GM19351 (cell line): Measurements from ENCODE around the gene ABCD1.
"Not testable (repeated sequence)": the region's sequence is repeated elsewhere in the genome, so short reads cannot be mapped to it uniquely, and the experiment has no call there.

Experiments used
- ATAC-seq: cut with Tn5 transposase; IDR thresholded peaks from one replicate; pipeline ENCODE4 v1.9.1; 2021; ENCODE audit warnings: mild to moderate bottlenecking, moderate library complexity; ENCODE audit not compliant: unreplicated experiment

ABCD1 gene

DNA sequence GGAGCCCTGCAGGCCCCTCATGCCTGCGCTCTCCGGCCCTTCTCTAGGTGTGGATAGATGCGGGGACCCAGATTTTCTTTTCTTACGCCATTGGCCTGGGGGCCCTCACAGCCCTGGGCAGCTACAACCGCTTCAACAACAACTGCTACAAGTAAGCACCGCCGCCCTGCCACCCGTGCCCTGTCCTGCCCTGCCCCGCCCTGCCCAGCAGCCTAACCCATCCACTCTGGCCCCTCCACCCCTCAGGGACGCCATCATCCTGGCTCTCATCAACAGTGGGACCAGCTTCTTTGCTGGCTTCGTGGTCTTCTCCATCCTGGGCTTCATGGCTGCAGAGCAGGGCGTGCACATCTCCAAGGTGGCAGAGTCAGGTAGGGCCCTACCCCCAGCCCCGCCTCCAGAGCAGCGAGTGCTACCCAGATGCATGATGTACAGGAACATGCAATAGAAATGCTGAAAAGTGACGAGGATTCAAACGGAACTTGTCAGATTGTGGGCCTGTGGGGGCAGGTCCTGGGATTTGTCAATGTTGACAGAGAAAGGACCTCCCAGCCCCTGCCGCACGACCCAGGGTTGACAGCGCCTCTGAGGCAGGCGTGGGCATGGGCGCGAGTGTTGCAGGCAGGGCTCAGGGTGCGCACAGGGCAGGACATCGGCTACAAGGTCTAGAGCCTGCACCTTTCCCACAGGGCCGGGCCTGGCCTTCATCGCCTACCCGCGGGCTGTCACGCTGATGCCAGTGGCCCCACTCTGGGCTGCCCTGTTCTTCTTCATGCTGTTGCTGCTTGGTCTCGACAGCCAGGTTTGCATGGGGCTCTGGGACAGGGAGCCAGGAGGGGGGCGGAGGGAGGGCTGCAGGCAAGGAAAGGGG, 31.2 kb upstream of the ABCD1 start:
- no peak for ATAC-seq

DNA sequence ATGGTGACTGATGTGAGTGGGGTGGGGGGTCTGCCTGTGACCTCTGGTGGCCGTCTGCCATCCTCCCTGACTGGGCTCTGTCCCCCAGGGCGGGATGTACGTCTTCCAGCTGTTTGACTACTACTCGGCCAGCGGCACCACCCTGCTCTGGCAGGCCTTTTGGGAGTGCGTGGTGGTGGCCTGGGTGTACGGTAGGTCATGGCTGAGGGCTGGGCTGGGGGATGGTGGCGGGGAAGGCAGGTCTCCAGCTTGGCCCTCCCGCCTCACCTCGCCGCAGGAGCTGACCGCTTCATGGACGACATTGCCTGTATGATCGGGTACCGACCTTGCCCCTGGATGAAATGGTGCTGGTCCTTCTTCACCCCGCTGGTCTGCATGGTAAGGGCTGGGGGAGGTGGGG, 30.4 kb upstream of the ABCD1 start:
- not testable (repeated sequence) for ATAC-seq

DNA sequence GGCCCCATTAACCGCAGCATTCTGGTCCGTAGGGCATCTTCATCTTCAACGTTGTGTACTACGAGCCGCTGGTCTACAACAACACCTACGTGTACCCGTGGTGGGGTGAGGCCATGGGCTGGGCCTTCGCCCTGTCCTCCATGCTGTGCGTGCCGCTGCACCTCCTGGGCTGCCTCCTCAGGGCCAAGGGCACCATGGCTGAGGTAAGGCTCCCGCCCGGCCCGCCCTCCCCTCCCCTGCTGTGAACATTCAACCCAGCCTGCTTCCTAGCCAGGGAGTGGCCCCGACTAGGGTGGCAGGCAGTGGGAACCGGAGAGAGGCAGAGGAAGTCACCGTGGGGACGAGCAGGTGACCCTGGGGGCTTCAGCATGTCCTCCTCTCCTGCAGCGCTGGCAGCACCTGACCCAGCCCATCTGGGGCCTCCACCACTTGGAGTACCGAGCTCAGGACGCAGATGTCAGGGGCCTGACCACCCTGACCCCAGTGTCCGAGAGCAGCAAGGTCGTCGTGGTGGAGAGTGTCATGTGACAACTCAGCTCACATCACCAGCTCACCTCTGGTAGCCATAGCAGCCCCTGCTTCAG, 29.9 kb upstream of the ABCD1 start:
- ATAC-seq, result no peak

DNA sequence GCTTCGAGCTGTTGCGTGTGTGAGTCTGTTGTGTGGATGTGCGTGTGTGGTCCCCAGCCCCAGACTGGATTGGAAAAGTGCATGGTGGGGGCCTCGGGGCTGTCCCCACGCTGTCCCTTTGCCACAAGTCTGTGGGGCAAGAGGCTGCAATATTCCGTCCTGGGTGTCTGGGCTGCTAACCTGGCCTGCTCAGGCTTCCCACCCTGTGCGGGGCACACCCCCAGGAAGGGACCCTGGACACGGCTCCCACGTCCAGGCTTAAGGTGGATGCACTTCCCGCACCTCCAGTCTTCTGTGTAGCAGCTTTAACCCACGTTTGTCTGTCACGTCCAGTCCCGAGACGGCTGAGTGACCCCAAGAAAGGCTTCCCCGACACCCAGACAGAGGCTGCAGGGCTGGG, 28.6 kb upstream of the ABCD1 start:
- ATAC-seq, result no peak

DNA sequence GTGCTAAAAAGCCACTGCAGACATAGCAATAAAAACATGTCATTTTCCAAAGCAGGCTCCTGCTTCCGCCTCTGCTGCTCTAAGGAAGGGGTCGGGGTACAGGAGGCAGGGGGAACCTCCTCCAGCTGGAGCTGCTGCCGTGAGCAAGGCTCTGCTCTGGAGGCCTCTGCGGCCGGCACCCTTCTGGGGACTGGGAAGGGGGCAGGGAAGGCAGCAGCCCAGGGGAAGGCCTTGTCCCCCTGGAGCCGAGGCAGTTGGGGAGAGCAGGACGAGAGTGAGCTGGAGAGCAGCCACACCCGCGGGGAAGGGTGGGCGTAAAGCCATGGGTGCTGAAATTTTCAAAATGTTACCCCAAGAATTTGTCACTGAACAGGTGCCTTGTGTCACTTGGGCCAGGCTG, 28.1 kb upstream of the ABCD1 start:
- not testable (repeated sequence) for ATAC-seq

DNA sequence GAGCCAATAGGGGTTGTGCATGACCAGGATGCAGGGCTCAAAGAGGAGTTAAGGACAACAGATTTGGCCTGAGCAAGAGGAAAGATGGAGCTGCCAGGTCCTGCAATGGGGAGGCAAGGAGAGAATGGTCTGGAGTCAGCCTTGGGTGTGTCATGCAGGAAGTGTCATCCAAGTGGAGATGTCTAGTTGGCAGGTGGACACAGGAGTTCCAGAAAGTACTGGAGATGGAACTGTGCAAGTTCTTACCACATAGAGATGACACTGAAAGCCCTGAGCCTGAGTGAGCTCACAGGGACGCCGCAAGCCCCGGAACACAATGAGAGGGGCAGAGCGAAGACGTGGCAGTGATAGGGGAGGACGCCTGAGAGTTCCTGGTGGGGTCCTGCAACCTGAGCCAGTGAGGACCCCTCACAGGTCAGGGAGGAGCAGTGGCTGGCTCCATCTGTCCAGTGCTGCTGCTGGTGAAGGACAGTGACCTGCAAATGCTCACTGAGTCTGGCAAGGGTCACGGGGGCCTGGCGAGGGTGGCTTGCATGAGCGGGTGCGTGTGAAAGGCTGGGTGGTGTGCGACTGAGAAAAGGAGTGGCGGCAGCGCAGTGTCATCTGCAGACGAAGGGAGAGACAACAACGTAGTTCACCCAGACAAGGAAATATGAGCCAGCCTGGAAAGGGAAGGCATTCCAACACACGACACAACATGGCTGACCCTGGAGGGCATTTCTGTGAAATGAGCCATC, 27.5 kb upstream of the ABCD1 start:
- ATAC-seq, result not testable (repeated sequence)

DNA sequence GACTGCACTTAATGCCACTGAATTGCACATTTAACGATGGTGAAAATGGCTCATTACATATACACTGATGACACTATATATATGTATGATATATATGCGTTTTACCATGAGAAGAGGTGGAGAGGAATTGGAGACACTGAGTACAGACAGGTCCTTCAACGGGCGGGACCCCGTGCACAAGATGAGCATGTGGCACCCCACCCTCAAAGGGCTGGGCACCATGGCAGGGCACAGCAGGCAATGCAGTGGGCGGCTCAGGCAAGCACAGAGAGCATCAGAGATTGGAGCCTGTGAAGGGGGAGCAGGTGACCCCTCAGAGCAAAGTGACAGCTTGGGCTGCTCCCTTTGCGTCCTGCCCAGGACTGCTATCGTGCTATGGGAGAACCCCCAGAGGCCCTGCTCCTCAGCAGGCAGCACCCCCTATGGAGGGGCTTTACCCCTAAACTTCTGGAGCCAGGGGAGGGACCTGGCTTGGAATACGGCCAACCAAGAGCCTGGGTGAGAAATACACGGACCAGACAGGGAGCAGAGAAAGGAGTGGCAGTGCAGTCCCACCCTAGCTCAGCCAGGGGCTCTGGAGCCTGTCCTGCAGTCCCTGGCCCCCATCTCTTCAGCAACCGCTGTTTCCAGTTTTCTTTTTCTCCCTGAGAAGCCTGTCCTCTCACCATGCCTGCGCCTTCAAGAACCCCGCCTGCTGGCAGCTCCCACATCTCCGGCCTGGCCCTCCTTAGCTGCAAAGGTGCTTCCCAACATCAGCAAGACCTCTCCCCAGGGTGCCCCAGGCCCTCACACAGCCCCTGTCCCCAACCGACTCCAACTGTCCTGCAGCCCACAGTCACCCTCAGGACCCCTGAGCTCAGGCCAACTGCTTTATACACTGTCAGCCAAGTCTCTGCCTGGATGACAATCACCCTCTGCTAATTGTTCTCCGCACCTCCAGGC, 26.5 kb upstream of the ABCD1 start:
- no peak for ATAC-seq

DNA sequence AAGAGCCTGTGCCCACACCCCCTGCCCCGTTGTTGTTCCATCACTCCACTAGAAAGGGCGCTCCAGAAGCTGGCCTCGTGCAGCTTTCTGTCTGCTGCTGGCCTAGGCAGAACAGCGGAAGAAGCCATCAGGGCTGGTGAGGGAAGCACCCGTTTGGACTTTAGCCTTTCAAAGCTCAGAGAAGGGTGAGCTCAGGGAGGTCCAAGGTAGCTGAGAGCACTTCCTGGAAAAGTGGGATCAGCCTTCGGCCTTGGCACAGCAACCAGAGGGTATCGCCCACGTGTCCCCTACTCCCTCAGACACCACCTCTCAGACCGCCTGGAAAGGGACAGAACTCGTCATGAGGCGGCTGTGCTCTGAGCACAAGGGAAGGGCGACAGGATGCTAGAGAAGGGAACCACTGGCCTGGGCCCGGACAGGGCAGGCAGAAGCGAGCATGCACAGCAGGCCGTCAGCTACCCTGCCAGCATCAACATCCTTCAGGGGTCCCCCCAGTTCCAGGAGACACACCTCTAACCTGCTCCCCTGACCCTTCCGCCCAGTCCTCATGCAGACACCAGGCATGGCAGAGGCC, 25.4 kb upstream of the ABCD1 start:
- not testable (repeated sequence) for ATAC-seq

DNA sequence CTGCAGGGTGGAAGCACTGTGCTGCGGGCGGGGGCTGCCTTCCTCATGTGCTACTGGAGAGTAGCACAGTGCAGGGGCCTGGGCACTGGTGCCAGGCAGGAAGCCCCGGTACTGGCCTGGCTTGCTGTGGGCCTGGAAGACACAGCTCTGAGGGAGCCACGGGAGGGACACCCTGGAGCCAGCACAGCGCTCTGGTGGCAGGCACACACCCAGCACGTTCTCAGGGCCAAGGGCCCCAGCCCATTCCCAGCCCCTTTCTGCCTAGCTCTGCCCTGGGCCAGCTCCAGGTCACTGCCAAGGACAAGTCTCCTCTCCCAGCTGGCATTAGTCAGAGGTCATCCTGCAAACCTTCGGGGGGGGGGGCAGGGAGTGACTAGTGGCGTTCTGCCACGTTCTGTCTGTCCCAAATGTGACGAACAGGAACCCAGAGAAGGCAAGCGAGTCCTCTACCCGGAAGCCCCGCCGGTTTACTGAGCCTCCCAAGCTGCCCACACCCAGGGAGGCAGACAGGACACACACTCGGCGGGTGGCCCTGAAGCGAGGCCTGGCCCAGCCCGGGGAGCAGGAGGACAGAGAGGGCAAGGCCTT, 24.8 kb upstream of the ABCD1 start:
- ATAC-seq, result not testable (repeated sequence)

DNA sequence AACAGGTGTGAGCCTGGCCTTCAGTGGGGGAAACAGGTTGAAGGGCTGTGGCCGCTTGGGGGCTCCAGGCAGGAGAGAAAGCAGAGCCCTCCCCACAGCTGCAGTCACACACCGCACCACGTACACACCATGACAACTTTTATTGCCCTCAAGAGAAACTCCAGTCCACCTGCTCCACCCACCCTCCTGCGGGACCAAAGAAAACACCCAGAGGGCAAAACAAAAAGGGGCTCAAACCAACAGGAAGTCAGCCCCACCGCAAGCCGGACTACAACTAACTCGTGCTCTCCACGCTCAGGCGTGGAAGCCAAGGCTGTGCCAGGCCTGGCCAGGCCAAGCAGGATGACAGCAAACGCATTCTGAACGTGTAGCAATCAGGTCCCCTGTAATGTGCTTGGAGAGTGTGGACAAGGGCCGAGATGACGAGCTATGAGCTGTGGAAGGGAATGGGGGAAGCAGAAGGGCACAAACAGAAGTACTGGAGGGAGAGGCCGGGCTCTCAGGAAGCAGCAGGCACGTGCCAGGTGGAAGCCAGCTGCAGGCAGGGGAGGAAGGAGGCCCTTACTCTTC, 24.2 kb upstream of the ABCD1 start:
- no peak for ATAC-seq

DNA sequence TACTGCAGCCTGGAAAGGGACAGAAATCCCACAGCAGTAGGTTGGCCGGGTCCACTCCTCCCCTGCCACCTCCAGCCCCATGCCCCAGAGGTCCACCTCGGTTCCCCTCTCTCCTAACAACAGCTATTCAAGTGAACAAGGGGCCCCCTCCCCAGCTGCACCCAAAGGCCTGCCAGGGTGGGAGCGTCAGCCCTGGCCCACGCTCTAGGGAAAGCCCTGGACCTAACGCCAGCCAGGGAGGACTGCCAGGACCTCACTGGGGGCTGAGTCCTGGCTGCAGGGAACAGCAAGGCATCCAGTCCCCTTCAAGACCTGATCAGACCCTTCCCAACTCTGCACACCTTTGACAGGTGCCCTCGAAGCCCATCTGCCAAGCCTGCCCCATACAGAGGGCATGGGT, 23.7 kb upstream of the ABCD1 start:
- ATAC-seq, result no peak

DNA sequence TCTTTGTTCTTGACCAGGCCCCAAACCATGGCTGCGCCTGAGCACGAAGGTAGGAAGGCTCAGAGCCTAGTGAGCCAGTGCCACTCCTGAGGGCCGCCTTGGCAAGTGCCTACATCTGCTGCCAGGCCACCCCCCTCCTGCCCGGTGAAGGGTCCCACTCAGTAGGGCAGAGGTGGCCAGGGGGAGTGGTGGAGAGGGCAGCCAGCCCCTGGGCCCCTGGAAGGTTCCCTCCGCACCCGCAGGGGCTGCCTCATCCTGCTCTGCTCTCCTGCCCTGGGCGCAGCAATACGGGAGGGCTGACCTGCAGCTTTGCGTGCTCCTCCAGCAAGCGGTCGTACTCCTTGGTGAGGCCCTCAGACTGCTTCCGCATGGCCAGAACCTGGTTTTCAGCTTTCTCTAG, 22.9 kb upstream of the ABCD1 start:
- no peak for ATAC-seq

DNA sequence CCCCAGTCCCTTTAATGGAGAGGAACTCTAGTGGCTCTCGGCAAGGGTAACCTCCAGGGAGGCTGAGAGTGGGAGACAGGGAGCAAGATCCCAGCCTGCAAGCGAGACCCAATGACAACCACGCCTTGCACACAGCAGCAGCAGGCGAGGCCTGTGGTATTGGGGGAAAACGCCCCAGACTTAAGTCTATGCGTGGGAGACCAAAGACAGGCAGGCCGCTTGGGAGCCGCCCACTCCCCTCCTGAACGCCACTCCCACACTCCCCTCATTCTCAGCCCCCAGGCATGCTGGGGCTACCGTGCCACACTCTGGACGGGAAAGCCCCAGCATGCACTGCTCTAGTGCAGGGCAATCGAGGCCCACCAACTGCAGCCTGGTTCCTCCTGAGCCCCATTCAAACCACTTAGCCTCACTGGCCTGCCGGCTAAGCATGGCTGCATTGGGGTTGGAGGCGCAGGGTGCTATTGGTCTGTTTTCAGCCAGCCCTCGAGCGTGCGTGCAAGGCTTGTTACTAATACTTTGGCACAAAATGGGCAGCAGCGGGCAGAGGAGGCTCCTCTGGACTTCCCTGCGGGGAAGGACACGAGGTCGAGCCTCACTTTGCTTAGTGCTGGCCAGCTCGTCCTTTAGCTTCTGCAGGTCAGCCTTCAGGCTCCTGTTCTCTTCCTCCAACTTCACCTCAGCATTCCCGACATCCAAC, 22.2 kb upstream of the ABCD1 start:
- no peak for ATAC-seq

DNA sequence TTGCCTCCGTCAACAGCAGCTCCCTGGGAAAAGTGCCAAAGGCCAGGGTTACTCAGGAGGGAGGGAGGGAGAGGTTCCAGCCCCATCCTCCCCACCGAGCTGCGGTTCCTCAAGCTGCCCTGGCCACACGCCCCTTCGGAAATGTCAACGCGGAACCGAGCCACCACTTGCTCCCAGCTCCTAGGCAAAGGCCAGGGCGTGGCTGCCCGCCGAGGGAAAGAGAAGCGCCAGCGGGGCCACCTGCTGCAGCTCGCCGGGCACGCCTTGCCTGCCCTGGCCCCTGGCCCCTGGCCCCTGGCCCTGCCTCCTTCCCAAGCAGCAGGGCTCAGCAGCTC, 21.7 kb upstream of the ABCD1 start:
- no peak for ATAC-seq

DNA sequence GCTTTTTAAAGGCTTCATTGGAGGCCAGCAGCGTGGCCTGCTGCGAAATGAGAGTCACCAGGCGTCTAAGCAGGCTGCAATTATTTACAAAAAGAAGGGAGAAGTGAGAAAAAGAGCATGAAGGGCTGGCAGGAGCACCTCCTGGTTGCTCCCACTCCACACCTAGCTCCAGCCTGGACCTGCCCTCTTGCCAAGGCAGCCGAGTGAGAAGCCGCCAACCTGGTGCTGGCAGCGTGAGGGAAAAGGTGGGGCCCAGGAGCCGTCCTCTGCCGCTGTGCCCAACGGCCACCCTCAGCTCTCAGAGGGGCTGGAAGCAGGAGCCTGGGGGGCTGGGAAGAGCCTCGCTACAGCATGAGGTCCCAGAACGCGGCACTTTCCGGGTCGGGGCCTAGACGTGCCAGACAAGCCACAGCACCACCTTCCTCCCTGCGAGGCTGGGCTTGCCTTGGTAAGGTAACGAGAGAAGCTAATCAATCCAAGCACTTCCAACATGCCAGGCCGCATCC, 20.6 kb upstream of the ABCD1 start:
- no peak for ATAC-seq

DNA sequence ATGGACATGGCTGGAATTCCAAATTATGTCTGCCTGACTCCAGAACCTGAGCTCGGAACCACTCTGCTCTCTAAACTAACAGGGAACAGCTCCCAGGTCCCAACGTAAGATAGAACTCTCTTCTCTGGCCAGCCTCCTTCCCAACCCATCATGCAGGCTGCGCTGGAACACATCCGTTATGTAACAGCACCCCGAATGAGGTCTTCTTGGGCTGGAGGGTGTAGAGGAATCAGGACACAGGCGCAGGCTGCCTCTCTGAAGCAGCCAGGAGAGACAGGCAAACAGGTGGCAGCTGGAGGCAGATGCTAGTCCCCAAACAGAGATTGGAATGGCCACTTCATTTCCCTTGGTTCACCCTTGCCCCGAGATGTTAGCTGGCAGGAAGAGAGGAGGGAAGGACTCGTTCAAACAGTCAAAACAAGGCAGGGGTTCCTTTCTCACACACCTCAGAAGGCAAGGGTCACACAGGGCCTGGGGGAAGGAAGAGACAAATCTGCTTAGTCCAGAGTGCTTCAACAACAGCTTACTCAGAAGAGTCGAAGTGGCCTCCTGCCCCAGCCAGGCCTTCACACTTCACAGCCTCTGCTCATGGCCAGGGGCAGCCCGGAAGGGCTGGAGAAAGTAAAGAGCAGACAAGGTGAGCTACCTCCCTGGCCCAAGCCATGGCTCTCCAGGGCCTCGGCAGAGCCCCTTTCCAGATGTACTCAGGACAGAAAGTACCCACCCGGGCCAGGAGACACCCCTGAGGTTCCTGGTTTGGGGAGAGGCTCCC, 19.8 kb upstream of the ABCD1 start:
- ATAC-seq, result not testable (repeated sequence)

DNA sequence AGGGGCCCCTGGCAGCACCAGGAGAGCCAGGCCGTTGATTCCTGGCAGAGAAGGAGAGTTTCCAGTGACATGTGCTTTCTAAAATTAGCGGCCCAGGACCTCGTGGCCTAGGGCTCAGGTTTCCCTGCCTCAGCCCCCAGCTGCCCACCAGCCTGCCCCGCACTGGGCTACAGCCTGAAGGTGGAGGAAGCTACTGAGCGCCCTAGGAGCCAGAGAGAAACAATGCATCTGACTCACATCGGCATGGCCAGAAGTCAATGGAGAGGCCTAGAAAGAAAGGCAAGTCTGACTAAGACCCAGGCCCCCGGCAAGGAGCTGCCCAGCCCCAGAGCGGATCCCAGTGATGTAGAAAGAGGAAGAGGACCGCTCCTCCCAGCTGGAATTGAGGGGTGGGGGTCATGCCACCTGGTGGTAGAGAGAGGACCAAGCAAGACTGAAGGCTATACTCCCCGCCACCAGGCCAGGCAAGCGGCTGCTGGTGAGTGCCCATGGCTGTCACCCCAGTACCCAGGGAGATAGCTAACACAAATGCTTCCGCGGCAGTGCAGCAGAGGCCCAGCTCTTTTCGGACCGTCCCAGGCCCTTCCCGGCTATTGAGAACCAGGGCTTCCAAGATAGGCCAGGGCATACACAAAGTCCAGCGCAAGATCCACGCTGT, 19.1 kb upstream of the ABCD1 start:
- not testable (repeated sequence) for ATAC-seq

DNA sequence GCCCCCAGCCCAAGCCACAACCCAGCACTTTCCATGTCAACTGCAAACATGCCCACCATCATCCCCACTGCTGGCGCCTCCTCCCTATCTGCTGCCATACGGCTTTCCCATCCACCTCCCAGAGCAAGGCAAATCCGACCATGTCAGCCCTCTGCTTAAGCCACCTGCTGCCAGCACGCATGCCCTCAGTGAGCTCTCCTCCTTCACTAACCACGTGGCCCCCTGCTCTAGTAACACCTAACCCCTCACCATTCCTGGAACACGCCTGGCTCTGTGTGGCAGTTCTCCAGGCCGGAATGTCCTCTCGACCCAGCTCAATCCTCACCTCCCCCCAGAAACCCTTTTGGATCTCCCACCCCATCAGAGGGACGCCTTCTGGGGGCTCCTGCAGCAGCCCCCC, 17.9 kb upstream of the ABCD1 start:
- ATAC-seq, result no peak
